Femur (tissue), 1 donor: ENCODE data around the gene SLC7A5.
A peak's percentile ranks its signal among the peaks of the same experiment; 100 is the strongest.
"Not testable (repeated sequence)": the region's sequence is repeated elsewhere in the genome, so short reads cannot be mapped to it uniquely, and the experiment has no call there.

ENCODE experiments used
- DNase-seq: peaks from one replicate; pipeline ENCODE4 v3.0.0-alpha.2; 2017

The SLC7A5 gene

DNA sequence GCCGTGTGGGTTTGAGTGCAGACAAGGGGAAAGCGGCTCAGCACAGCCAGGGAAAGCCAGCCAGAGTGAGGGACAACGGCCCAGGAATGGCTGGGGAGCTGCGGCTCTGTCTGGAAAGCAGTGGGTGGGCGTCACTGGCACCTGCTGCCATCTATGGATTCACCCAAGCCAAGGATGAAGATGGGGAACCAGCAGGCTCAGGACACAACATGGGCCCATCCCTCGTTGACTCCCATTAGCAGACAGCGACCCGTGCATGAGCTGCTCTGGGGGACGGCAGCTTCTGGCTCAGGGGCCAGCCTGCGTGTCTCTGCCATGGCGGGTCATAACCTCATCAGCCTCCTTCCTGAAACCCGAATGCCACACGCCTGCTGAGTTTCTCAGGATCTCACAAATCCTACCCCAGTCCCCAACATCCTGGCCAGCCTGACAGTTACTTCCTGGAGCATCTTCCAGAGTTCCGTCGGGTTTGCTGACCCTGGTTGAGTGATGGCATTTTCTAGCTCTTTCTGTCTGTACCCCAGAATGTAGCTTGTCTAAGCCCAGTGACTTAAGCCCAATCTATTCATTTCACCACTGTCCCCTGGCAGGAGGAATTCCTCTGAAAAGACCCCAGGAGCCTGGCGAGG lies 50.7 kb downstream of the SLC7A5 start:
- DNase-seq, result no peak

DNA sequence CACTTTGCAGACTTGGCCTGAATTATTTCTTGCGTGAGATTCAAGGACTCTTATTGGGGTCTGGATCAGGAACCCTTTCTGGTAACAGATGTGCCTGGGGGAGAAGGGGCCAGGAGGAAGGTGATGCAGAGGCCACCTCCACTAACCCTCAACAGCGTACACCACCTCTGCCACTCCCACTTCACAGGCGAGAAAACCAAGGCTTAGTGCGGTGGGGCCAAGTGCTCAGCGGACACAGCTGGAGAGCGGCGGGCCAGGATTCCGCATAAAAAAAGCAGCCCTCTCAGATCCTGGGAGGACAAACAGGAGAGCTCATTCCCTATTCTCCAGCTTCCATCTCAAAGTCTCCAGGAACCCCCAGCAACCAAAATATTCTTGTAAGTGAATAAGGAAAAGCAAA lies 51.4 kb downstream of the SLC7A5 start:
- DNase-seq, result no peak

GRCh38 chr16:87817370-87817769 lies 51.9 kb downstream of the SLC7A5 start:
- DNase-seq, result not testable (repeated sequence)

GRCh38 chr16:87816507-87817100 lies 52.7 kb downstream of the SLC7A5 start:
- DNase-seq, result no peak

DNA sequence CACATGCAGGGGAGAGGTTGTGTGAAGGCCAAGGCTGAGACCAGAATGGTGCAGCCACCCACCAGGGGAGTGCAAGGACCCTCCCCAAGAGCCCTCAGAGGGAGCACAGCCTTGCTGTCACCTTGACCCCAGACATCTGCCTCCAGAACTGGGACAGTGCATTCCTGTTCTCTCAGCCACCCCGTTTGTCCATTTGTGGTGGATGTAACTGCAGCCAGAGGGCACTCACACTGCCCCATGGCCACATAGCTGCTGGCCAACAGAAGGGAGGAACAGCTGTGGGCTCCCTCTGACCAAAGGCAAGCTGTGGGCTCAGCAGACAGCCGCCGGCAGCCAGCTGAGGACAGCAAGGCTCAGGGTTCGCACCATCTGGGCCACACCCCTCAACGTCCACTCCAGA lies 53.7 kb downstream of the SLC7A5 start:
- no peak for DNase-seq

DNA sequence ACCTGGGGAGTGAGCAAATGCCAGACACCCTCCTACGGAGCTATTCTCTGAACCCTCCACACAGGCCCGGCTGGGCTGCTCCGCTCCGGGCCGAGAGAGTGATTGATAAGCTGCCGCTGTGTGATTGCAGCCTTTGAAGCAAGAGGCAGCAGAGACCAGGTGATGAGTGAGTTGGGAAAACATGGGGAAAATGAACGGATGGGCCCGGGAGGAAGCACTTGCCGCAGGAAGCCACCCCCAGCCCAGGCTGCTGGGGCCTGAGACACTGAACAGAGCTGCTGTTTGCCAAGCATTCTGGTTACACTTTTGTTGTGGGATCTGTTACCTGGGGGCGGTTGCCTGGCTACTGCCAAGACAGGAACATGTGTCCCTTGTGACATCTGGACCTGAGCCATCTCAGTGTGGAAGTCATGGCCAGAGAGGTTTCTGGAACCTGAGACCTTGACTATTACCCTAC lies 57.1 kb downstream of the SLC7A5 start:
- DNase-seq, result no peak

DNA sequence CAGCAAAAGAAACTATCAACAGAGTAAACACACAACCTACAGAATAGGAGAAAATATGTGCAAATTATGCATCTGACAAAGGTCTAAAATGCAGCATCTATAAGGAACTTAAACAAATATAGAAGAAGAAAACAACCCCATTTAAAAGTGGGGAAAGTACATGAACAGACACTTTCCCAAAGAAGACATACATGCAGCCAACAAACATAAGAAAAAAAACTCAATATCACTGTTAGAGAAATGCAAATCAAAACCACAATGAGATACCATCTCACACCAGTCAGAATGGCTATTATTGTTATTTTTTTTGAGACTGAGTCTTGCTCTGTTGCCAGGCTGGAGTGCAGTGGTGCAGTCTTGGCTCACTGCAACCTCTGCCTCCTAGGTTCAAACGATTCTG lies 57.9 kb downstream of the SLC7A5 start:
- not testable (repeated sequence) for DNase-seq

DNA sequence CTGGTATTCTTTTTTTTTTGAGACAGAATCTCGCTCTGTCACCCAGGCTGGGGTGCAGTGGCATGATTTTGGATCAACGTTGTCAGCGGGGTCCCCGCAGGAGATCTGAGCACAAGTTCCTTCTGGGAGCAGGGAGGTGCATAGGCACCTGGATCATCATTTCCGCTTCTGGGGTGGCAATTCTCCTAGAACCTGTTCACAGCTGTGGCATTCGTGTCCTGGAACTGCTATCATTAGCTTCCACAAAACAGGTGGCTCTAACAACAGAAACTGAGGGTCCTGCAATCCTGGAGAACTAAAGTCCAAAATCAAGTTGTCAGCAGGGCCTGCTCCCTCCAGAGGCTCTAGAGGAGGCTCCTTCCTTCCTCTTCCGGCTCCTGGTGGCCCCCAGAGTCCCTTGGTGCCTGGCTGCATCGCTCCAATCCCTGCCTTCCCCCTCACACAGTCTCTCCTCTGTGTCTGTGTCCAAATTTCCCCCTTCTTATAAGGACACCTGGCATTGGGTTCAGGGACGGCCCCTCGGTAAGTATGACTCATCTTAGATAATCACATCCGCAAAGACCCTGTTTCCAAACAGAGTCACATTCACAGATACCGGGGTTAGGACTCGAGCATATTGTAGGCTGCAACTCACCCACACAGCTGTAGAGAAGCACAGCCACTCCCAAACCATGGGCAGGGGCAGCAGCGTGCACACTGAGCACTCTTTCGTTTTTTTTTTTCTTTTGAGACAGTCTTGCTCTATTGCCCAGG lies 60.0 kb downstream of the SLC7A5 start:
- no peak for DNase-seq

DNA sequence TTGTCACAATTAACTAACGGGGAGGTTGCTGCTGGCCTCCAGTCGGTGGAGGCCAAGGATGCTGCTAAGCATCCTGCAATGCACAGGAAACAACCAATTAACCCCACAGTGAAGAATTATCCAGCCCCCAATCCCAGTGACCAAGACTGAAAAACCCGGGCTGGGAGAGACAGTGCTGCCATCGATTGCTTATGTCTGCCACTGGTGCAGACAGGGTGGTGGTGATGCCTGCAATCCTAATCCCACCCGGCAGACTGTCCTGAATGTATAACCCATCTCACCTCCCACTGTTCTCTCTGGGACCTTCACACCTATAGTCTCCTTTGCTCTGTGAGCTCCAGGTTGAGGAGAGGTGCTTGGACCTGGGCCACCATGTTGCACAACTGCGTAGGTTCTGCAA lies 61.2 kb downstream of the SLC7A5 start:
- no peak for DNase-seq

GRCh38 chr16:87806641-87807546 lies 62.4 kb downstream of the SLC7A5 start:
- DNase-seq, result peak; percentile 68

GRCh38 chr16:87806261-87806640 lies 63.1 kb downstream of the SLC7A5 start:
- no peak for DNase-seq

DNA sequence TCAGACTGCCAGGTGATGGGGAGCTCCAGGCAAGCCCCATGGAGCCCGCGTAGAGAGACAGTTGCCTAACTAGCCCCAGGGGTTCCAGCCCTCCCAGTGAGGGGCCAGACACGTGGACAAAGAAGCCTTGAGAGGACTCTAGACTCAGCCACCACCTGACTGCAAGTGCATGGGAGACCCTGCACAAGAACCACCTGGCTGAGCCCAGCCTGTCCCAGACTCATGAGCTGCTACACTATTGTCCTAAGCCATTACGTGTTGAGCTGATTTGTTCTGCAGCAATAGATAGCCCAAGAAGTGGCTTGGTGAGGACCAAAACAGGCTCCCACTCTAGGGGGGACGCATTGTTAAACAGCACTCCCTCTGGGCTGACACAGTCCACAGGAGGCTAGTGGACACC lies 65.9 kb downstream of the SLC7A5 start:
- no peak for DNase-seq

- DNase-seq, result no peak
These were observed 66.6 kb downstream of the SLC7A5 start for GRCh38 chr16:87802670-87803069.

DNA sequence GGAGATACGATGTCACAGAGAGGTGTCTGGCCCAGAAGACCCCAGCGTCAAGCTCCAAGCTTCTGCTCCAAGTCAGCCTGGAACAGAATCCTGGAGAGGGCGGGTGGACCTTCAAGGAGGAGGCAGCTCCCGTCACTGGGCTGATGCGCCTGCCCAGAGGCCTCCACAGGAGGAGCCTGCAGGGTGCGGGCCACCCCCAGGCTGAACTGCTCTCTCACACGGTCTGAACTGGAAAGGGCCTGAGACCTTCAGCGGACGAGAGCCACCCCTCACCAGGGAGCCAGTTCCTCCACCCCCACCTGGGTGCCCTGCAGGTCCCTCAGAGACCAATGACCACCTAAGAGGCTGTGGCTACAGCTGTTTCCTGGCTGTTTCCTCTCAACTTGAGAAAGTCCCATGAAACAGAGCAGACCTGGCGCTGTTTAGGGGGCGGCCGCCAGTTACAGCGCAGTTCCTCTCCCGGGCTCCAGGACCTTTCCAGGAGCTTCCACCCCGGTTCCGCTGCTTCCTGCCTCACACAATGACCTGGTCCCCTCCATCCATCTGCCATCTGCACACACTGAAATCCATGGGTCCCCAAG lies 67.5 kb downstream of the SLC7A5 start:
- no peak for DNase-seq

- DNase-seq, result no peak
These were observed 68.8 kb downstream of the SLC7A5 start for GRCh38 chr16:87800497-87800896.

DNA sequence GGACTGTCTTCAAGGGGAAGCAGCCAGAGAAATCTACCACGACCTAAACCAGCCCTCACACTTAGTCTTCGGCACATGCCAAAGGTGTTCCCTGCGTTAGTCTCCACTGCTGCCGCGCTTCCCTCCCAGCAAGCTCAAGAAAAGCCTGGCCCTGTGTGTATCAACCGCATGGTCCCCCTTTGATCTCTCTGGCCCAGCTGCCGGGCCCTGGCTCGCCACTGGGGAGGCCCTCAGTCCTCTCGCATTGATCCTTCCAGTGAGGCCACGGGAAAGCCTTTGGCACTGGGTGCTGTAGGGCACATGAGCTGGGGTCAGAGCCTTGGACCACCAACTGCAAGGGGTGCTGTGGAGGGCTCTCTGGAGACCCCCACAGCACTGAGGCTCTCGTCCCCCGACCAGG lies 74.0 kb downstream of the SLC7A5 start:
- no peak for DNase-seq

GRCh38 chr16:87794485-87795078 lies 74.7 kb downstream of the SLC7A5 start:
- DNase-seq, result no peak

DNA sequence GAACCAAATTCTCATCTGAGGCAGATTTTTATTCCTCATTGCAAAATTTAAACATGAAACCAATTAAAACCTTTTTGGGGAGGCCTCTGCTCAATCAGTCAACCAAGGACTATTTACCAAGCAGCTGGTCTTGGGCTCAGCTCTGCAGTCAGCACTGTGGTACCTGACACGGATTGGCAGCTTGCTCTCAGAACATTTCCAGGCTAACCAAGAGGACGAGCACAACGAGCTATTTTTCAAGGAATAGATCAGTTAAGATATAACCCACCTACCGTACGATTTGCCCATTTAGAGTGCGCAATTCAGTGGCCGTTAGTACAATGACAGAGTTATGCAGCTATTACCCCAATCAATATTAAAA lies 77.1 kb downstream of the SLC7A5 start:
- DNase-seq, result no peak

DNA sequence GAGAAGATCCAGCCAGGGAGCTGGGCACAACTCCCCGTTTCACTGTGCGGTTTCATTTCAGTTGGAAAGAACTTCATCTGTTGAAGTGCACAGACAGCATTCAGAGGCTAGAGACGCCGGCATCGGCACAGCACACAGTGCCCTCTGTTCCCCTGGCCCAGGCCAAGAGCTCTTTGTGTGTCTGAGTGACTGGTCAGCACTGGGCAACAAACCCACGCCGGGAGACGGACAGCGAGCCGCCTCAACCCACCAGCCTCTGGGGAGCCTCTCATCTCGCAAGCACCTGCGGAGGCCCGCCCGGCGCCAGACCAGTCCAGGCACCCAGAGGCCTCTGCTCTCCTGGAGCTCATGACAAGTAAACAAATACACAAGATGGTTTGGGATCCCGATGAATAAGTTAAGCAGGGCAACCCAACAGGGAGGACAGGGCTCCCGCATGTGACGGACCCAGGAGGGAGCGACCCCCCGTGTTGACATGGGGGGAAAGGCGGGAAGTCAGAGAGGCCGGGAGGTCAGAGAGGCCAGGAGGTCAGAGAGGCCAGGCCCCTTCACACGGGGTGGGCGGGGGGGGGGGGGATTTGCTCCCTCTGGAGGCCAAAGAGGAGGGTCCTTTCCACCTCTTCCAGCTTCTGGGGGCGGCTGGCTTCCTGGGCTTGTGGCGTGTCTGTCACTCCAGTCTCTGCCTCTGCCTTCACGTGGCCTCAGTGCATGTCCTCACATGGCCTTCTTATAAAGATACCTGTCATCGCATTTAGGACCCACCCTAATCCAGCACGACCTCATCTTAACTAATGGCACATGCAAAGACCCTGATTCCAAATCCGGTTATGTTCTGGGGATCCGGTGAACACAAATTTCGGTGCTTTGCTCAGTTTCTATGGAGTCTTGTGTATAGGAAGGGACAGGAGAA lies 77.8 kb downstream of the SLC7A5 start:
- no peak for DNase-seq

- no peak for DNase-seq
These were observed 78.8 kb downstream of the SLC7A5 start for GRCh38 chr16:87790292-87791100.
